HepG2 (cell line): ENCODE results near the gene SLC2A4. TPM values are rescaled to one million over a fixed set of nuclear protein-coding genes. Genes with fewer than 3 reads are reported as not detected.

Experiments
- ARID2 ChIP-seq: sonication (generic); formaldehyde crosslinking; IDR thresholded peaks from 2 replicates; pipeline ENCODE4 v1.8.1; 2022; ENCODE audit warnings: mild to moderate bottlenecking, missing genetic modification reagents, borderline replicate concordance
- ATF4 ChIP-seq, 2 experiments: fragments of 450-650 bp in 1 of 2; sonication (generic) in 1 of 2; formaldehyde crosslinking; IDR thresholded peaks; 2 replicates each; pipeline versions ENCODE4 v1.5.0 to v1.8.0; 2020 to 2022; ENCODE audit warnings: mild to moderate bottlenecking in 1 of 2, missing genetic modification reagents in 1 of 2
- BRD4 ChIP-seq: sonication (generic); formaldehyde crosslinking; IDR thresholded peaks from 2 replicates; pipeline ENCODE4 v1.4.0; 2020; ENCODE audit warnings: missing genetic modification reagents
- CAMTA2 ChIP-seq: sonication (generic); formaldehyde crosslinking; IDR thresholded peaks from 2 replicates; pipeline ENCODE4 v1.4.0; 2020; ENCODE audit warnings: mild to moderate bottlenecking, missing genetic modification reagents, borderline replicate concordance
- CC2D1A ChIP-seq: sonication (generic); formaldehyde crosslinking; IDR thresholded peaks from 2 replicates; pipeline ENCODE4 v1.8.1; 2023; ENCODE audit warnings: mild to moderate bottlenecking, missing genetic modification reagents
- EZH2 ChIP-seq: conservative IDR thresholded peaks from 2 replicates; pipeline ENCODE4 v1.6.1; 2012; ENCODE audit warnings: mild to moderate bottlenecking, low read depth, low read length, moderate library complexity
- HNRNPUL1 ChIP-seq: fragments of 200-400 bp; formaldehyde crosslinking; IDR thresholded peaks from 2 replicates; pipeline ENCODE4 v1.6.1; 2017; ENCODE audit warnings: low read depth, mild to moderate bottlenecking, low read length, moderate library complexity
- IRF1 ChIP-seq: sonication (generic); formaldehyde crosslinking; IDR thresholded peaks from 2 replicates; pipeline ENCODE4 v1.4.0; 2020; ENCODE audit warnings: low read depth, mild to moderate bottlenecking, missing genetic modification reagents
- MYC ChIP-seq: sonication (generic); formaldehyde crosslinking; IDR thresholded peaks from 2 replicates; pipeline ENCODE4 v1.9.0; 2021; ENCODE audit warnings: missing genetic modification reagents, borderline replicate concordance
- NFIB ChIP-seq: sonication (generic); formaldehyde crosslinking; IDR thresholded peaks from 2 replicates; pipeline ENCODE4 v1.9.0; 2021; ENCODE audit warnings: missing genetic modification reagents, mild to moderate bottlenecking, borderline replicate concordance
- POLR2AphosphoS2 ChIP-seq: IDR thresholded peaks from 2 replicates; pipeline ENCODE4 v1.6.1; 2011; ENCODE audit warnings: low read depth, low read length, improper control_type of control experiment
- RCOR2 ChIP-seq: IDR thresholded peaks from 2 replicates; pipeline ENCODE4 v1.6.1; 2016; ENCODE audit warnings: missing biosample characterization, missing genetic modification reagents
- TCF7 ChIP-seq: sonication (generic); IDR thresholded peaks from 2 replicates; pipeline ENCODE4 v1.6.1; 2016; ENCODE audit warnings: antibody characterized with exemption, low read depth
- ZMAT5 ChIP-seq: sonication (generic); formaldehyde crosslinking; IDR thresholded peaks from 2 replicates; pipeline ENCODE4 v1.5.0; 2020; ENCODE audit warnings: mild to moderate bottlenecking, low read depth, missing genetic modification reagents, borderline replicate concordance
- ZNF180 ChIP-seq: sonication (generic); formaldehyde crosslinking; IDR thresholded peaks from 2 replicates; pipeline ENCODE4 v1.4.0; 2020; ENCODE audit warnings: low read depth, missing genetic modification reagents, borderline replicate concordance
- ZNF431 ChIP-seq: sonication (generic); formaldehyde crosslinking; IDR thresholded peaks from 2 replicates; pipeline ENCODE4 v1.9.0; 2022; ENCODE audit warnings: missing genetic modification reagents, low read depth, mild to moderate bottlenecking, borderline replicate concordance
- ZNF501 ChIP-seq: sonication (generic); formaldehyde crosslinking; IDR thresholded peaks from 2 replicates; pipeline ENCODE4 v1.5.1; 2020; ENCODE audit warnings: mild to moderate bottlenecking, moderate library complexity, missing genetic modification reagents
- ZNF629 ChIP-seq: sonication (generic); formaldehyde crosslinking; conservative IDR thresholded peaks from 2 replicates; pipeline ENCODE4 v1.5.0; 2020; ENCODE audit warnings: missing genetic modification reagents
- ZNF691 ChIP-seq: sonication (generic); formaldehyde crosslinking; IDR thresholded peaks from 2 replicates; pipeline ENCODE4 v1.4.0; 2020; ENCODE audit warnings: missing genetic modification reagents, low read depth, mild to moderate bottlenecking, borderline replicate concordance
- ZNF770 ChIP-seq: sonication (generic); formaldehyde crosslinking; IDR thresholded peaks from 2 replicates; pipeline ENCODE4 v1.5.0; 2020; ENCODE audit warnings: mild to moderate bottlenecking, missing genetic modification reagents
- ZNF777 ChIP-seq: sonication (generic); formaldehyde crosslinking; IDR thresholded peaks from 2 replicates; pipeline ENCODE4 v1.4.0; 2020; ENCODE audit warnings: missing genetic modification reagents
- polyA plus RNA-seq, 8 experiments: library from polyadenylated mRNA; depleted of rRNA in 3 of 8; stranded (reverse) in 7 of 8; unstranded in 1 of 8; fragments of >200 nt; fragmentation: Illumina TruSeq in 4 of 8; extraction: Trizol in 4 of 8; gene quantifications; 2 replicates each; pipeline versions ENCODE4 v1.2.1 to v1.2.3, GENCODE V29; 2011 to 2016; ENCODE audit warnings: low read depth in 4 of 8, missing spikeins in 1 of 8, mixed read lengths in 1 of 8; ENCODE audit not compliant: insufficient read depth in 1 of 8
- total RNA-seq, 5 experiments: library from RNA; depleted of rRNA; stranded (reverse); fragments of >200 nt; fragmentation: Illumina TruSeq; extraction: Trizol; gene quantifications; 2 replicates each; pipeline ENCODE4 v1.2.3, GENCODE V29; 2016; ENCODE audit warnings: low read depth in 1 of 5
- TF ChIP-seq, protein P1 (sequence below): IDR thresholded peaks from 2 replicates; pipeline ENCODE4 v1.6.1; 2016; ENCODE audit warnings: missing compliant biosample characterization, missing genetic modification reagents, borderline replicate concordance

SLC2A4 gene
- total and polyA plus RNA-seq, 2 of the 13 experiments (the other 11 are each of a cell fraction or from before 2014, with no cell fraction given), result 4.9 to 5.8 TPM

- TF ChIP-seq ZNF180 (no peak; the same call in 1 of the 2 replicates), HNRNPUL1 (no peak), TCF7 (no peak), MYC (CRISPR knock-in tag) (peak; percentile 85), ZNF770 (CRISPR knock-in tag) (0 out of 2 replicates have a peak, but pooled peaks have one; percentile 30), EZH2 (no peak), ZNF431 (CRISPR knock-in tag) (0 out of 2 replicates have a peak, but pooled peaks have one; percentile 51), POLR2AphosphoS2 (peak; percentile 82), BRD4 (CRISPR knock-in tag) (0 out of 2 replicates have a peak, but pooled peaks have one; percentile 61), NFIB (CRISPR knock-in tag) (0 out of 2 replicates have a peak, but pooled peaks have one; percentile 33), ZNF629 (no peak), ZNF691 (CRISPR knock-in tag) (no peak), CAMTA2 (no peak), IRF1 (CRISPR knock-in tag) (no peak), ZNF501 (CRISPR knock-in tag) (no peak; the same call in 1 of the 2 replicates), ZNF777 (CRISPR knock-in tag) (no peak; the same call in 1 of the 2 replicates), ARID2 (CRISPR knock-in tag) (no peak), ATF4 (CRISPR knock-in tag; IDR thresholded peaks at IDR 0.05) (no peak), ZMAT5 (no peak), RCOR2 (CRISPR knock-in tag) (no peak), CC2D1A (CRISPR knock-in tag) (no peak)
- TF ChIP-seq, protein P1, sequence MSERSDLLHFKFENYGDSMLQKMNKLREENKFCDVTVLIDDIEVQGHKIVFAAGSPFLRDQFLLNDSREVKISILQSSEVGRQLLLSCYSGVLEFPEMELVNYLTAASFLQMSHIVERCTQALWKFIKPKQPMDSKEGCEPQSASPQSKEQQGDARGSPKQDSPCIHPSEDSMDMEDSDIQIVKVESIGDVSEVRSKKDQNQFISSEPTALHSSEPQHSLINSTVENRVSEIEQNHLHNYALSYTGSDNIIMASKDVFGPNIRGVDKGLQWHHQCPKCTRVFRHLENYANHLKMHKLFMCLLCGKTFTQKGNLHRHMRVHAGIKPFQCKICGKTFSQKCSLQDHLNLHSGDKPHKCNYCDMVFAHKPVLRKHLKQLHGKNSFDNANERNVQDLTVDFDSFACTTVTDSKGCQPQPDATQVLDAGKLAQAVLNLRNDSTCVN (CRISPR knock-in tag), result peak; percentile 76; the same call in 1 of the 2 replicates
These were observed 38.6 kb upstream of the SLC2A4 start (continued) for GRCh38 chr17:7242717-7243452.
